Transverse colon (tissue), 4 donors: ENCODE data around the gene COL20A1.

Experiments used
- CTCF ChIP-seq, 5 experiments: fragments of 200-600 bp in 3 of 5; fragments of 450-650 bp in 2 of 5; sonication (generic) in 3 of 5; IDR thresholded peaks; 1 replicate in 2 of 5; 2 replicates in 3 of 5; pipeline ENCODE4 v1.5.1; 2016 to 2017; ENCODE audit warnings: antibody characterized with exemption in 5 of 5, inconsistent platforms in 3 of 5, mild to moderate bottlenecking in 2 of 5, moderate library complexity in 1 of 5
- EP300 ChIP-seq: sonication (generic); formaldehyde crosslinking; IDR thresholded peaks from one replicate; pipeline ENCODE4 v1.6.1; 2017; ENCODE audit warnings: antibody characterized with exemption, low read depth
- POLR2A ChIP-seq: fragments of 450-650 bp; IDR thresholded peaks from one replicate; pipeline ENCODE4 v1.6.1; 2016; ENCODE audit warnings: antibody characterized with exemption, mild to moderate bottlenecking, moderate library complexity
- POLR2AphosphoS5 ChIP-seq, 3 donors: sonication (generic); formaldehyde crosslinking; IDR thresholded peaks; one replicate each; pipeline ENCODE4 v1.6.1; 2016; ENCODE audit warnings: antibody characterized with exemption in 3 of 3

GRCh38 chr20:63335711-63336110 lies 42.7 kb downstream of the COL20A1 start:
- TF ChIP-seq POLR2A, result no peak
- no peak for TF ChIP-seq EP300
- TF ChIP-seq CTCF (IDR thresholded peaks at IDR 0.05), result no peak
- no peak for TF ChIP-seq POLR2AphosphoS5 (IDR thresholded peaks at IDR 0.05)
